NCI-H2196 (cell line): ENCODE results near the gene HOXC6.

Experiments used
- DNase-seq: peaks from one replicate; lab custom pipeline; 2025; ENCODE audit not compliant: unreplicated experiment; lab: John Stamatoyannopoulos, UW

HOXC6 gene

DNA sequence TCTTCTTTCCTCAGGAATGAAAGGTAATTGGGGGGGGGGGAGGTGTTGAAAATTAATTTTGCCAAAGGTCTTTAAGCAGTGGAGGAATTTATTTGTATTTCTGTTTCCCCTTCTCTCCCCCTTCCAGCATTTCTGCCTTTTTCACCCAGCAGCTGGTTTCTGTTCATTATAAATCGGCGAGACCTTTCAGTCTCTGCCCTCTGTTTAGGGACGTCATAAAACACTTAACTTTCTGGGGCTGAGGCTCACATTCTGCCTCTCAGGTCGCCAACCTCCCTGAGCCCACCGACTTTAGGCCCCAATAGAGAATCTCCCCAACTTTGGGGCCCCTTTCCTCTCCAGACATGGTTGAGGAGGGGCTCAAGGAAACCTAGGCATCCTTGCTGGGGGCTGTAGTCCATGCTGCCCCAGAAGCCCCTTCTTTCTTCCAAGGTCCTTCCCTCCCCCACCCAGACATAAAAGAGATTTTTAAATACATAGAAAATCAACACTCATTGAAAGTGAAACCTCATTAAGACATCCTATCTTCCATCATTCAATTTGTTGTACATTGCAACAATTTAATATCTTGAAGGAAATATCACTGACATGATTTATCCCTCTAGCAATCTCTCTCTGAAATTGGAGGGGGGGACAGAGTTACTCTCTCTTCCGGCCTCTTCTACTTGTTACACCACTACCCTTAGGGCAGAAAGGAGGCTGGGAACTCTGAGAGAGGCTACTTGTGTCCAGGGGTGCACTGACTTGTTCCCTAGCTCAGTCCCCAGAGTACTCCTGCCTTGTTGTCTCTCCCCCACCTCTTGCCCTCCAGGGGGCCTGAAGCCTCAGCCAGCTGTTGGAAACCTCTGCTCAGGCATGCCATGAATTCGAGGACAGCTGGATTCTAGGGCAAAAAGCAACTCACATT lies 2.5 kb upstream of the HOXC6 start:
- no peak for DNase-seq

GRCh38 chr12:54026640-54027441 lies 1.4 kb upstream of the HOXC6 start:
- no peak for DNase-seq

DNA sequence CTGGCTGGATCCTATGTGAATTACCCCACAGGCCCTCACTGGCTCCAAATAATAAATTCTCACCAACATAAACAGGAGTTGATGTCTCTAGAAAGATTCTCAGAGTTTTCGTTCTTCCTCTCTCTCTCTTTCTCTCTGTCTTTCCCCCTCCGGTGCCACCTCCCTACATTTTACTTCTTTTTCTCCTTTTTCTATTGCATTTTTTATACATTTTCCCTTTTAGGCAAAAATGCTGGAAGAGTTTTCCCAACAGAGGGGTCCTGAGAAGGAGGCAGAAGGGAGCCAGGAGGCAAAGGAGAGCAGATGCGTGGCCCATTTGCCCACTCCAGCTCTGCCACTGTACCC lies 826 bp upstream of the HOXC6 start:
- no peak for DNase-seq

DNA sequence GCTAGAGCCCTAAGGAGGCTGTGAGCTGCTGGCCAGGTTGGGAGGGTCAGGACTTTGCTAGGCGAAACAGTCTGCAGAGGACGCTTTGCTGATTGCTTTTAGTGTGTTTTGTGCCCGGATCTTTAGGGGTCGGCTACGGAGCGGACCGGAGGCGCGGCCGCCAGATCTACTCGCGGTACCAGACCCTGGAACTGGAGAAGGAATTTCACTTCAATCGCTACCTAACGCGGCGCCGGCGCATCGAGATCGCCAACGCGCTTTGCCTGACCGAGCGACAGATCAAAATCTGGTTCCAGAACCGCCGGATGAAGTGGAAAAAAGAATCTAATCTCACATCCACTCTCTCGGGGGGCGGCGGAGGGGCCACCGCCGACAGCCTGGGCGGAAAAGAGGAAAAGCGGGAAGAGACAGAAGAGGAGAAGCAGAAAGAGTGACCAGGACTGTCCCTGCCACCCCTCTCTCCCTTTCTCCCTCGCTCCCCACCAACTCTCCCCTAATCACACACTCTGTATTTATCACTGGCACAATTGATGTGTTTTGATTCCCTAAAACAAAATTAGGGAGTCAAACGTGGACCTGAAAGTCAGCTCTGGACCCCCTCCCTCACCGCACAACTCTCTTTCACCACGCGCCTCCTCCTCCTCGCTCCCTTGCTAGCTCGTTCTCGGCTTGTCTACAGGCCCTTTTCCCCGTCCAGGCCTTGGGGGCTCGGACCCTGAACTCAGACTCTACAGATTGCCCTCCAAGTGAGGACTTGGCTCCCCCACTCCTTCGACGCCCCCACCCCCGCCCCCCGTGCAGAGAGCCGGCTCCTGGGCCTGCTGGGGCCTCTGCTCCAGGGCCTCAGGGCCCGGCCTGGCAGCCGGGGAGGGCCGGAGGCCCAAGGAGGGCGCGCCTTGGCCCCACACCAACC lies 1.5 kb downstream of the HOXC6 start:
- DNase-seq = no peak

DNA sequence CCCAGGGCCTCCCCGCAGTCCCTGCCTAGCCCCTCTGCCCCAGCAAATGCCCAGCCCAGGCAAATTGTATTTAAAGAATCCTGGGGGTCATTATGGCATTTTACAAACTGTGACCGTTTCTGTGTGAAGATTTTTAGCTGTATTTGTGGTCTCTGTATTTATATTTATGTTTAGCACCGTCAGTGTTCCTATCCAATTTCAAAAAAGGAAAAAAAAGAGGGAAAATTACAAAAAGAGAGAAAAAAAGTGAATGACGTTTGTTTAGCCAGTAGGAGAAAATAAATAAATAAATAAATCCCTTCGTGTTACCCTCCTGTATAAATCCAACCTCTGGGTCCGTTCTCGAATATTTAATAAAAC lies 2.2 kb downstream of the HOXC6 start:
- DNase-seq = no peak

DNA sequence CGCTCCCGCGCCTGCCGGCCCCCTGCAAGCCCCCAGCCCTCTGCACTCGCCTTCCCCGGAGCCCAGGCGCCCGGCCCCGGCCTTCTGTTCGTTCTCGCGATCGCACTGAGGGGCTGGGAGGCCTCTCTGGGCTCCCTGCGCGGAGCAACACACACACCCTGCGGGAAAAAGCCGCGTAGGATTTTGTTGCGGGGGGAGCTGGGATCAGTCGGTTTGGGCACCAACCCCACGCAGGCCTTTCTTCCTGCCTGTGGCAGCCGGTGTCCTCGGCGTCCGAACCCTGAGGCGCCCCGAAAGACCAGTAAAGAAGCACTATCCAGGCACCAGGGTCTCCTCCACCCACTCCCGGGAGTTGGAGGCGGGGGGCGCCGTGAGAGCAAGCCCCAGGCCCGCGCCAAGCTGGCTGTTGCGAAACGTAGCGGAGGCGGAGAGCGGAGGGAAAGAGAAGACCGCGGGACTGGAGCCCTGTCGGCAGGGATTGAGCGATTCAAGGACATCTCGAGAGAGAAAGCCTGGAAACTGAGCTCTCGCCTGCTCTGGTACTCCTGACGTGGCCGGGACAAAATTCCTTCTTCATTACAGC lies 2.7 kb downstream of the HOXC6 start:
- DNase-seq = no peak

GRCh38 chr12:54031480-54031879 lies 3.2 kb downstream of the HOXC6 start:
- no peak for DNase-seq

DNA sequence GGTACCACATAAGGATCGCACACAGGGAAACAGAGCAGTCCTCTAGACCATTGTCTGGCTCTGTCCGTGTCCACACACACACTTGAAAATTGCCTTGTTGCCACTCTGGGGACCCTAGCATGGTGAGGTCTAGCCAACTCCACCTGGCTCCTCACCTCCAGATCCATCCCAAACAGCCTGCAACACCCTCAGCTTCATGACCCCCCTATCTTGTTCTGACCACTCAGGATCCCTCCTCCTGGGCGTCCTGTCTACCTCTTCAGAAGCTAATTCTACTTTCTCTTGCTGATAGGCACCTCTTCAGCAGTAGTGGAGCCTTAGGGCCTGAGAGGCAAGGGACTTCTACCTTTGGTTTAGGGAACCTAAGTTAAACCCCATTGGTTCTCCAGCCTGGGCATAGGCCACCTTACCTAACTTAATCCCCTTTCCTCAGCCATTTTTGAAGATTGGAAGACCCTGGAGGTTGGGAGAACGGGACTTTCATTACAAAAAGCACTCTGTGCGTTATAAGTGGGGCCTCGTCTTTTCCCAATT lies 3.9 kb downstream of the HOXC6 start:
- no peak for DNase-seq

DNA sequence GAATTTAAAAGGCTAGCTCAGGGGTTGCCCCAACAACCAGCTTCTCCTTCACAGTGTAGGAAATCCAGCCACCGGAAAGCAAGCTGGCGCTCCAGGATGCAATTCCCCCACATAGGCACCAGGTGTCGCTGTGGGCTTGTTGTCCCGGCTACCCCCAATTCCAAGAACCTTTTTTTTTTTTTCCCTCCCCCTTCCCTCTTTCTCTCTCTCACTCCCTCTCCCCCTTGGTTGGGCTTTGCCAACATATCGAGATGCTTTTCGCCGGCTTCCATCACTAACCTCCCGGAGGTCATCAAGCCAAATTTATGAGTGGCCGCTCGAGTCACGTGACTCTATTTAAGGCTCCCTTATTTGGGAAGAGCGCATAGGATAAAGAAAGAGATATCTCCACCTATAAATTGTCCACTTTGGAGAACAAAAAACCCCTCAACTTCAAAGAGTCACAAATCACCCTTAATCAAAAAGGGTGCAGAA lies 4.4 kb downstream of the HOXC6 start, which contains the start of gene HOXC5:
Gene HOXC5, plus strand, starts transcription at position 424 of the 474 bp plus-strand sequence. CDS start 73 bp downstream, outside the sequence.
- DNase-seq = peak; percentile 78

GRCh38 chr12:54033106-54033979 lies 5.1 kb downstream of the HOXC6 start:
- no peak for DNase-seq

DNA sequence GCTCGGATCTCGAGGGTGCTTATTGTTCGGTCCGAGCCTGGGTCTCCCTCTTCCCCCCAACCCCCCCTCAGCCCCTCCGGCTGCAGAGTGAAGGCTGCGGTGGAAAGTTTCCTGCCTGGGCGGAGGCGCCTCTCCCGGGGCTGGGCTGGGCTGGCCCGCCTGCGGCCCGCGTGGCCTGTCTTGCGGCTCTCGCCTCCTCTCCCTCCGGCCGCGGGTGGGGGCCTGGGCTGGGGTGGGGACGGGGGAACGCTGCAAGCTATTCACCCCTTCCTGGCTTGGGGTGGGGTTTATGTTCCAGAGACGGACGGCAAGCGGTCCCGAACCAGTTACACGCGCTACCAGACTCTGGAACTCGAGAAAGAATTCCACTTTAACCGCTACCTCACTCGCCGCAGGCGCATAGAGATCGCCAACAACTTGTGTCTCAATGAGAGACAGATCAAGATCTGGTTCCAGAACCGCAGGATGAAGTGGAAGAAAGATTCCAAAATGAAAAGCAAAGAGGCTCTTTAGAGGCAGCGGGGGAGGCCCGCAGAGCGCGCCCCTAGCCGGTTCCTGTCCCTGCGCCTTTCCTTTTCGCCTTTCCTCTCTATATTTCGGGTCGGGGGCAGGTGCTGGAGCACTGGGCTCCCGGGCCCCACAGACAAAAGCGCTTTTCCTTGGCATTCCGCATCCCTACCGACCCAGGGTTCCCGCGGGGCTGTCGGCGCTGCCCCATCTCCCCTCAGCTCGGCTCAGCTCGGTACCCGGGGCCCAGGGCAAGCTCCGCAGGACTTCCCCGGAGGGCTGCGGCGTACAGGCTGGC lies 5.9 kb downstream of the HOXC6 start:
- DNase-seq = no peak

- DNase-seq = no peak
Observed at GRCh38 chr12:54034785-54035310, 6.6 kb downstream of the HOXC6 start.

GRCh38 chr12:54035568-54036264 lies 7.5 kb downstream of the HOXC6 start:
- no peak for DNase-seq

- no peak for DNase-seq
Observed at GRCh38 chr12:54036620-54037359, 8.6 kb downstream of the HOXC6 start.

- no peak for DNase-seq
Observed at GRCh38 chr12:54037360-54038283, 9.4 kb downstream of the HOXC6 start.

DNA sequence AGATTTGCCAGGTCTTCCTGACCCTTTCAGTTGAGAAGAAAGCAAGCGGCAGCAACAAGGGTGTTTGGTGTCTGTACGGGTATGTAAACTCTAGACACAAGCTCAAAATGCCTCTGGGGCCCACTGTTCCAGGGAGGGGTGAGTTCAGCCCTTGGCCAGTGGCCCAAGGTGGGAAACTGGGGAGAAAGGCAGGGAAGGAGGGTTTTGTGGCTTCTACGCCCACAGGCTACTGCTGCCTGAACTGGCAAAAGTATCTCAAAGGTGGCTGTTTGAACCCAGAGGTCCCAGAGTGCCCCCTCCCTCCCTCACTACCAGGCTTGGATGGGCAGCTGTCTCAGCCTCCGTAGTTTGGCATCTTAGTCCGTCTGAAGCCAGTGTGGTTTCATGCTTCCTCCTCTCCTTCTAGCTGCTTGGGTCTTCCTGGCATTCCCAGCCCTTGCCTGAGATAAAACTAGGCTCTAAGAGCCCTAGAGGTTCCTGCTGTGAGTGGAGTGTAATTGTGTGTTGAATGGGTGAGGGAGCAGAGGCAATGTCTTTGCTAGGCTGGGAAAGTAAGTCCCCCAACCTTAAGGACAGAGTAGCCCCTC lies 10.1 kb downstream of the HOXC6 start:
- DNase-seq = no peak
